Mesodermal cell (in vitro differentiated cells): ENCODE data around the gene MAP1LC3A. TPM values are rescaled to one million over a fixed set of nuclear protein-coding genes. Genes with fewer than 3 reads are reported as not detected.
"Not testable (repeated sequence)": the region's sequence is repeated elsewhere in the genome, so short reads cannot be mapped to it uniquely, and the experiment has no call there.

ENCODE experiments used
- H3K27ac ChIP-seq: 2 replicates; pipeline ENCODE4 v1.7.0; 2013; ENCODE audit warnings: mild to moderate bottlenecking, low read depth, low read length, moderate library complexity; ENCODE audit not compliant: severe bottlenecking
- H3K36me3 ChIP-seq: 2 replicates; pipeline ENCODE4 v1.7.1; 2013; ENCODE audit warnings: mild to moderate bottlenecking, low read length, moderate library complexity; ENCODE audit not compliant: control insufficient read depth, insufficient read depth
- H3K4me1 ChIP-seq: one replicate; pipeline ENCODE4 v1.7.1; 2013; ENCODE audit warnings: mild to moderate bottlenecking, low read length; ENCODE audit not compliant: insufficient read depth, control insufficient read depth, poor library complexity, severe bottlenecking
- H3K4me3 ChIP-seq: 2 replicates; pipeline ENCODE4 v1.7.0; 2013; ENCODE audit warnings: low read length, control low read depth, mild to moderate bottlenecking; ENCODE audit not compliant: insufficient read depth, poor library complexity, severe bottlenecking; ENCODE audit errors: extremely low read depth
- H3K9me3 ChIP-seq: 2 replicates; pipeline ENCODE4 v1.7.1; 2013; ENCODE audit warnings: mild to moderate bottlenecking, low read length, moderate library complexity; ENCODE audit not compliant: control insufficient read depth
- WGBS, 2 experiments: methylation state at CpG; one replicate each; pipeline ENCODE4 v1.1.5; 2013; ENCODE audit warnings: missing lambda C conversion rate in 2 of 2; ENCODE audit not compliant: insufficient coverage in 2 of 2; 5-methylcytosine and 5-hydroxymethylcytosine counted together
- polyA plus RNA-seq, 2 experiments: library from polyadenylated mRNA; stranded (reverse); fragments of 50-300 nt; gene quantifications; one replicate each; pipeline ENCODE4 v1.2.3, GENCODE V29; 2013

Gene MAP1LC3A
- 51.3 TPM for polyA plus RNA-seq (2013, experiment 1 of 2)
- polyA plus RNA-seq (2013, experiment 2 of 2), result 41.9 TPM

GRCh38 chr20:34558320-34559218, at the start of gene MAP1LC3A:
Gene MAP1LC3A, plus strand, starts transcription at chr20:34558718. Its CDS starts 151 bp downstream, at chr20:34558869.
- no peaks in the 10 kb centered on the region for H3K9me3 ChIP-seq
- no peaks in the 10 kb centered on the region for H3K36me3 ChIP-seq
- H3K27ac ChIP-seq, result peak within 1 kb of the TSS; percentile 84
- H3K4me1 ChIP-seq, result no peaks in the 10 kb centered on the region
- peak within 1 kb of the TSS; percentile 54 for H3K4me3 ChIP-seq
- 6 to 7% methylated on average over 83 to 91 of the region's 103 CpGs for WGBS, 2 experiments

GRCh38 chr20:34510575-34510974, 47.9 kb upstream of the MAP1LC3A start:
- Histone ChIP-seq H3K36me3 (peaks cover 68% of the 10 kb centered on the region), H3K4me3 (no peak overlapping the region), H3K9me3 (no peaks in the 10 kb centered on the region), H3K27ac (no peak overlapping the region), H3K4me1 (peaks cover 5% of the 10 kb centered on the region)
- no CpG with 5 or more reads among the region's 1 CpG for WGBS, 2 experiments

- Histone ChIP-seq H3K4me3 (no peak overlapping the region), H3K27ac (no peak overlapping the region), H3K36me3 (peaks cover 56% of the 10 kb centered on the region), H3K4me1 (peaks cover 7% of the 10 kb centered on the region), H3K9me3 (no peaks in the 10 kb centered on the region)
- 90 to 100% methylated on average over 2 of the region's 3 CpGs for WGBS, 2 experiments
These were observed 46.6 kb upstream of the MAP1LC3A start for GRCh38 chr20:34511891-34512265.

- Histone ChIP-seq H3K36me3 (peaks cover 51% of the 10 kb centered on the region), H3K27ac (peak overlapping the region; percentile 26)
- 93 to 100% methylated on average over 2 to 4 of the region's 4 CpGs for WGBS, 2 experiments
These were observed 46.1 kb upstream of the MAP1LC3A start for GRCh38 chr20:34512266-34512954.

GRCh38 chr20:34512955-34513419, 45.5 kb upstream of the MAP1LC3A start:
- peak overlapping the region; percentile 26 for H3K27ac ChIP-seq
- peaks cover 7% of the 10 kb centered on the region for H3K4me1 ChIP-seq
- no peaks in the 10 kb centered on the region for H3K9me3 ChIP-seq
- no peak overlapping the region for H3K4me3 ChIP-seq
- peaks cover 47% of the 10 kb centered on the region for H3K36me3 ChIP-seq

More at GRCh38 chr20:34512266-34512954, 46.1 kb upstream of the MAP1LC3A start:
- Histone ChIP-seq H3K4me3 (no peak overlapping the region), H3K4me1 (peaks cover 7% of the 10 kb centered on the region), H3K9me3 (no peaks in the 10 kb centered on the region)

GRCh38 chr20:34514034-34514433, 44.5 kb upstream of the MAP1LC3A start:
- peaks cover 47% of the 10 kb centered on the region for H3K36me3 ChIP-seq
- H3K4me3 ChIP-seq, H3K4me1 ChIP-seq, H3K27ac ChIP-seq, H3K9me3 ChIP-seq: not testable (repeated sequence)
- WGBS, 2 experiments, result 96 to 99% methylated on average over 14 to 16 of the region's 17 CpGs

- Histone ChIP-seq H3K27ac (peak overlapping the region; percentile 93), H3K4me3 (peak overlapping the region; percentile 84), H3K4me1 (peaks cover 7% of the 10 kb centered on the region), H3K36me3 (peaks cover 51% of the 10 kb centered on the region), H3K9me3 (no peaks in the 10 kb centered on the region)
- 37 to 46% methylated on average over 12 to 14 of the region's 19 CpGs for WGBS, 2 experiments
These were observed 43.5 kb upstream of the MAP1LC3A start for GRCh38 chr20:34514897-34515483.

- WGBS, 2 experiments, result 6 to 13% methylated on average over 29 to 30 of the region's 36 CpGs
These were observed 42.9 kb upstream of the MAP1LC3A start for GRCh38 chr20:34515484-34516246.

GRCh38 chr20:34516247-34517113, 42.0 kb upstream of the MAP1LC3A start, which contains the start of gene DYNLRB1:
Gene DYNLRB1, plus strand, starts transcription at chr20:34516422. Its CDS starts 37 bp downstream, at chr20:34516459.
- 0% methylated on average over 44 to 56 of the region's 59 CpGs for WGBS, 2 experiments
- H3K9me3 ChIP-seq, result no peaks in the 10 kb centered on the region
- H3K4me1 ChIP-seq, result peaks cover 7% of the 10 kb centered on the region

More at GRCh38 chr20:34515484-34516246, 42.9 kb upstream of the MAP1LC3A start:
- Histone ChIP-seq H3K27ac (peak overlapping the region; percentile 93), H3K4me3 (peak overlapping the region; percentile 84), H3K4me1 (peaks cover 7% of the 10 kb centered on the region), H3K9me3 (no peaks in the 10 kb centered on the region), H3K36me3 (peaks cover 46% of the 10 kb centered on the region)

More at GRCh38 chr20:34516247-34517113, 42.0 kb upstream of the MAP1LC3A start, which contains the start of gene DYNLRB1:
- Histone ChIP-seq H3K27ac (peak within 1 kb of the TSS; percentile 93), H3K4me3 (peak within 1 kb of the TSS; percentile 84), H3K36me3 (peaks cover 49% of the 10 kb centered on the region)
